HG02938 (cell line): Measurements from ENCODE around the gene WDR26.
A peak's percentile ranks its signal among the peaks of the same experiment; 100 is the strongest.

Experiments used
- ATAC-seq: cut with Tn5 transposase; IDR thresholded peaks from one replicate; pipeline ENCODE4 v1.9.1; 2021; ENCODE audit warnings: mild to moderate bottlenecking, moderate library complexity; ENCODE audit not compliant: unreplicated experiment

The WDR26 gene

DNA sequence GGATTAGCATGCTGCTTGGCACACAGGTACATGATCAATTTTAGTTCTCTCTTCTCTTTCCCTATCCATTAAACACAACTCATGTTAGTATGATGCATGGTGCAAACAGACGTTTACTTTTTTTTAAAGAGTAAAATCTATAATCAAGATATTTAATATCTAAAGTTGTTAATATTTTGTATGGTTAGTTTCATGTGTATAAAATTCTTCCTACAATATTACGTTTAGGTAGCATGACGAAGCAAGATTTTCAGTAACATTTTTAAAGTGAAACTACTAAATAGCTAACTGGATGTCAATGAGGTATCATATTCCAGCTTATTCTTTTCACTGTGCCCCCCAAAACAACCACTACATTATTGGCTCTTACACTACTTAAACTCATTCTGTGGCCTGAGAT, 41.3 kb downstream of the WDR26 start:
- ATAC-seq, result no peak

- no peak for ATAC-seq
Observed at GRCh38 chr1:224392411-224393249, 42.0 kb downstream of the WDR26 start.

DNA sequence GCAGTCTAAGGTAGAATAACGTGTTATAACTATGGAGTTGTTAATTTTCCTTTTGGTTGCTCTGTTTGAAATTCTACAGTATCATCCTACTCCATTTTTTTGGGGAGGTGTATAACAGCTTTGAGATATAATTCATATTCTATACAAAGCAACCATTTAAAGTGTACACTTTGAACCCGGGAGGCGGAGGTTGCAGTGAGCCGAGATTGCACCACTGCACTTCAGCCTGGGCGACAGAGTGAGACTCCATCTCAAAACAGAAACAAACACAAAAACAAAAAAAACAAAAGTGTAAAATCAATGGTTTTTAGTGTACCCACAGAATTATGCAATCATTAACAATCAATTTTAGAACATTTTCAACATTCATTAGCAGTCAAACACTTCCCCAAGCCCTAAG, 44.1 kb downstream of the WDR26 start:
- no peak for ATAC-seq

- ATAC-seq, result no peak
Observed at GRCh38 chr1:224387943-224388342, 46.7 kb downstream of the WDR26 start.

DNA sequence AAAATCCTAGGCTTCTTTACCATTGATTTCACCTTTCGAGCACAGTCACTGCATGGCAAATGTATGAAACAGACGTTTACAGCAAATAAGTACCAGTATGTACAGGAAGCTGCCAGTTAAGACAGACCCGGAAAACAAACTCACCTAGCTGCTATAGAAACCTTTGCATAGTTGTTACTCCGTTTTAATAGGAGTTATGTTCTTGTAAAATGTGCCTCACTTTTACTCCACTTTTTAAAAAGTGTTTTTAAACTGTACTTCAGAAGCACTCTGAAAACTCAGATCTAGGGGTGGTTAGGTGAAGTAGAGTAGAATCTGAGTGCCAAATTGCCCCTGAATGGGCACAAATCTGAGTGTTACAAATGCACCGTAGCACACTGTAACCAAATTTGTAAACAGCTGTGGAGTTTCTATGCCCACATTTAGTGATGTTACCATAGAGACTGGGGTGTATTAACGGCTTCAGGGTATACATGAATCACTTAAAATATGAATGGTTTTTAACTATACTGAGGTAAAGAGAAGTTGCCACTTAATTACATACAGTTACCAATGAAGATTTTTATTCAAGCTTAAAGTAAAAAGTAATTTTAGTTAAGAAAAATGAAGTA, 47.2 kb downstream of the WDR26 start:
- ATAC-seq, result no peak

- no peak for ATAC-seq
Observed at GRCh38 chr1:224383218-224383617, 51.4 kb downstream of the WDR26 start.

DNA sequence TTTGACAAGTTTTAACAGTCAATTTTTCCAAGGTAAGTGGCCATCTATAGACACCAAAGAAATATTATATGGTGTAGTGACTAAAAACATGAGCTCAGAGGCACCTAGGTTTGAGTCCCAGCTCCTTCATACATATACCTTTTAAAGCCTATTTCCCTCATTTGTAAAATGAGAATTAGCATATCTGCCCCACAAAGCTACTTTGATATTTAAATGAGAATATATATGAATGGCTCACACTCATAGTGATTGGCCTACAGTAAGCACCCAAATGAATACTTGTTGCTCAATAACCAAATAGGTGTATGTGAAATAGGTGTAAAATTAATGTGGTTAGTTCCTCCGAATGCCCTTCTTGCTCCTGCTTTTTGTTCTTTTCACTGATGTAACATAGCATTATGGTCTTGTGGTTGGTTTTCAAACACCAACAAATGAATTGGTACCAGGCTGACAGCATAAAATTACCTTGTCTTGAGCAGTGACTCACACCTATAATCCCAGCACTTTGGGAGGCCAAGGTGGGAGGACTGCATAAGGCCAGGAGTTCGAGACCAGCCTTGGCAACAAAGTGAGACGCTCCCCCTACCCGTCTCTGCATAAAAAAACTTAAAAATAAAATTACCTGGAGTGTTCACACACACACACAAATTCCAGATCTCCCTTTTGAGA, 52.6 kb downstream of the WDR26 start:
- no peak for ATAC-seq

- ATAC-seq, result peak; percentile 53
Observed at GRCh38 chr1:224380003-224380402, 54.6 kb downstream of the WDR26 start.

DNA sequence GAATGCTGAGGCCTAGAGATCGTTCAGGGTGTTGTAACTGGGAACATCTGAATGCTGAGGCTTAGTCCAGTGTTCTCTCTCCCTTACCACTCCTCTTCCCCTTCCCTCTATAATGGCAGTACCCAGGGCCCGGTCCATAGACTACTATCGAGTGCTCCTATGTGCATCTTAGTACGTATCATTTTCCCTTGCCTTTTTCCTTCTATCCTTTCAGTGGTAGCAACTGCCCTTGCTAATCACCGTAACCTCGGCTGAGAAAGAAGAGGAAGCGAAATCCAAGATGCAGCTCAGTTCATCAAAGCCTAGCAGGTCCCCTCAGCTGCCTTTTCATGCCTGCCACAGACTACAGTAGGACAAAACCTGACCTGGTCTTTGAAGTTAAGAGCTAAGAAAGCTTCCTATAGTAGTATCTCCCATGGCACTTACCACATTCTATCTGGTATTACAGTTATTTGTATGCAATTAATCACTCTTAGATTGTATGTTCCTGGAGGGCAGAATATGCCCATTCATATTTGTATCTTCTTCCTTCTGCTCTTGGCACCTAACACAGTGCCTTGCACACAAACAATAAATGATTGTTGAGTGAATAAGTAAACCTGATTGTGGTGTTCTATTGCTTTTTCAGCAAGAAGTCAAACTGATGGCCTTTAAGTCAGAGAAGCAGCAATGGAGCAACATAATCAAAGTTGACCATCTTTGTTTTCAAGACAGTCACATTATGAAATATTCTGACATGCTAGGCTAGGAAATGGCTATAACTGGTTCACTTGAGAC, 55.6 kb downstream of the WDR26 start:
- peak; percentile 38 for ATAC-seq

- peak; percentile 55 for ATAC-seq
Observed at GRCh38 chr1:224377676-224378006, 57.0 kb downstream of the WDR26 start.

GRCh38 chr1:224375059-224375458, 59.5 kb downstream of the WDR26 start:
- ATAC-seq, result no peak

GRCh38 chr1:224373008-224373590, 61.5 kb downstream of the WDR26 start:
- ATAC-seq, result no peak

DNA sequence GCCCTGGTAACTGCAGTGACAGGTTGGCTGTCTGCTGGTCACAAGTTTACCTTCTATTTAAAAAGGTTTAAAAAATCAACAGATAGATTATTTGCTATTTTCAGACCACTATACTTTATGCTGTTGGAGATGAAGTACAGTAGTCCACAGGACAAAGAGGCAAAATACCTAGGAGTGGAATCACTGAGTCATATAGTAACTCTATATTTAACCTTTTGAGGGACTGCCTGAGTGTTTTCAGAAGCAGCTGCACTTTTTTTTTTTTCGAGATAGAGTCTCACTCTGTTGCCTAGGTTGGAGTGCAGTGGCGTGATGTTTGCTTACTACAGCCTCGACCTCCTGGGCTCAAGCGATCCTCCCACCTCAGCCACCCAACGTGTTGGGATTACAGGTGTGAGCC, 66.2 kb downstream of the WDR26 start:
- ATAC-seq, result peak; percentile 86

DNA sequence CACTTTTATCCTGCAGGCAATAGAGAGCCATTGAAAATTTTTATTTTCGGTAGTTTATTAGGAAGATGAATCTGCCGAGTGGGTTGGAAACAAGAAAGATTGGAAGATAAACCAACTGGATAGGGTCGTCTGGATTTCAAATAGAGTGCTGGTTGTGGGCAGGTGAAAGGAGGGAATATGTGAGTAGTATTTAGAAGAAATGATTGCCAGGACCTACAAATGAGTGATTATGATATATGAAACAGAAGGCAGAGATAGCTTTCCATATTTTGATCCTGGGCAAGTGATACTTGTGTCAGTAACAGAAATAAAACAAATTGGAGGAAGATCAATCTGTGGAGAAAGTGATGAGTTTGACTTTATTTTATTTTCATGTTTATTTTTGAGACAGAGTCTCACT, 75.4 kb downstream of the WDR26 start:
- no peak for ATAC-seq

DNA sequence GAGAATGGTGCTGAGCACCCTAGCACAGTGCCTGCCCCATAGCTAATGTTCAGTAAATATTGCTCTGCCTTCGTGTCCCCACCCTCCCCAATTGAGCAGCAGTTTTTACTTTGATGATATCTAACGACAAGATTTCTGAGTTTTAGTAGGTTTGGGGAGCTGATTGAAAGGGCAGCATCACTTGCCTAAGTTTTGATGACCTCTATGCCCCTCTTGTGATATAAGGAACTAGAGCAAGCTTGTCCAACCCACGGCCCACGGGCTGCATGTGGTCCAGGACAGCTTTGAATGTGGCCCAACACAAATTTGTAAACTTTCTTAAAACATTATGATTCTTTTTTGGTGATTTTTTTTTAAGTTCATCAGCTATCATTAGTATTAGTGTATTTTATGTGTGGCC, 76.4 kb downstream of the WDR26 start:
- no peak for ATAC-seq

- ATAC-seq, result no peak
Observed at GRCh38 chr1:224357626-224358124, 76.9 kb downstream of the WDR26 start.

GRCh38 chr1:224356685-224357625, 77.6 kb downstream of the WDR26 start, which contains the start of gene CNIH4:
CNIH4 (plus strand) TSS chr1:224356879; CDS start chr1:224356925, 46 bp downstream.
- ATAC-seq, result peak; percentile 99

- ATAC-seq, result no peak
Observed at GRCh38 chr1:224353975-224354925, 80.3 kb downstream of the WDR26 start.
